OCI-LY1 (cell line): Measurements from ENCODE around the gene RAB1A.

Experiments used
- CTCF ChIP-seq: fragments of 200-600 bp; sonication (generic), shearing (Covaris generic); IDR thresholded peaks from 2 replicates; pipeline ENCODE4 v1.5.1; 2017; ENCODE audit warnings: mild to moderate bottlenecking, antibody characterized with exemption, low read length, moderate library complexity, mixed read lengths
- EZH2 ChIP-seq: fragments of 200-600 bp; sonication (generic), shearing (Covaris generic); IDR thresholded peaks from 2 replicates; pipeline ENCODE4 v1.8.0; 2017; ENCODE audit warnings: borderline replicate concordance, mixed run types, mild to moderate bottlenecking, antibody characterized with exemption, low read length, moderate library complexity, mixed read lengths

GRCh38 chr2:65114921-65115320, 15.0 kb downstream of the RAB1A start:
- TF ChIP-seq CTCF: no peak
- TF ChIP-seq EZH2: no peak
